Activated CD4-positive, alpha-beta T cell treated with anti-CD3 and anti-CD28 coated beads for 1 hour (primary cell): Measurements from ENCODE around the gene PARVB.

Source experiments
- DNase-seq: peaks from one replicate; pipeline ENCODE4 v3.0.0-alpha.2; 2020

The PARVB gene

GRCh38 chr22:44187652-44188230, 163.6 kb downstream of the PARVB start:
- no peak for DNase-seq

GRCh38 chr22:44188316-44188715, 164.2 kb downstream of the PARVB start:
- DNase-seq, result no peak

DNA sequence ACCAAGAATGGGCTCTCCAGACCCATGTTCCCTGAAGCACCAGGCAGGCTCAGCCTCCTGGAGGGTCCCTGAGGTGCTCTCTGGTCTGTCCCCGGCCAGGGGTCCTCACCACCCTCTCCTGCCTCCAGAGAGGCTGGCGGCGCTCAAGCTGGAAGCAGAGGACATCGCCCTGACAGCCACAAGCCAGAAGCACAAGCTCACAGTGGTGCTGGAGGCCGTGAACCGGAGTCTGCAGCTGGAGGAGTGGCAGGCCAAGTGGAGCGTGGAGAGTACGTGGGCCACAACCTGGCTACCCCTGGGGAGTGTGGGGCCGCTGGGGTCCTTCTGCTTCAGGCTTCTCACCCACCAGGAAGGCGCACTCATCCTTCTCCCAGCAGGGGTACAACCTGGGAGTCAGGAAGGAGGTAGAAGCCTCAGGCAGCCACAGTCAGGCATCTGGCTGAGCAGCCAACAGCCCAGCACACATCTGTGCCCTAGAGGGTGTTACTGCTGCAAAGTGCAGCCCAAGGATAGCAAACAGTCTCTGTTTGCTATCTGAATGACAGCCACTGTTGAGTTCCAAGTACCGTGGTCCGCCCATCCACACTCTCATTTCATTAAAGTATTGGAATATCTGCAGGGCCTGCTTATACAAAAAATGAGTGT, 165.0 kb downstream of the PARVB start:
- DNase-seq, result no peak

DNA sequence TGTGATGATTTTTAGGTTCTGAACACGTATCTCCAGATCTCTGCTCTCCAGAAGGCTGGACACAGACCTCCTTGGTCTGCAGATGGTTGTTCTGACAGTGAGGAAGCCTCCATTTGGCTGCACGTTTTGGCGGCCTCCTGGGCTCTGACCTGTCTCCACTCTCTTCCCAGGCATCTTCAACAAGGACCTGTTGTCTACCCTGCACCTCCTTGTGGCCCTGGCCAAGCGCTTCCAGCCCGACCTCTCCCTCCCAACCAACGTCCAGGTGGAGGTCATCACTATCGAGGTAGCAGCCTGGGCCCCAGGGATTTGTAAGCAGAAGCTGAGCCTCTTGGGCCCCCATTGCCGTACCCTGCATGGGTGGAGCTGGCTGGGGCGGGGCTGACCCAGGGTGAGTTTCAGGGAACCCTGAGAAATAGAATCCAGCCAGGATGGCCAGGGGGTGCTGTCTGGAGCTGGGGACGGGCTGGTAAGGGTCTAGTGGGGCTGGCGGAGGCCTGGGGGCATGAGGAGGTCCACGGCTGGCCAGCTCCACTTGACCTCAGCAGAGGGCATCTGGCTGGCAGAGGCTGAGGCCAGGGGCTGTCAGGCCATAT, 166.4 kb downstream of the PARVB start:
- DNase-seq, result no peak

- no peak for DNase-seq
Observed at GRCh38 chr22:44191036-44191454, 166.9 kb downstream of the PARVB start.

DNA sequence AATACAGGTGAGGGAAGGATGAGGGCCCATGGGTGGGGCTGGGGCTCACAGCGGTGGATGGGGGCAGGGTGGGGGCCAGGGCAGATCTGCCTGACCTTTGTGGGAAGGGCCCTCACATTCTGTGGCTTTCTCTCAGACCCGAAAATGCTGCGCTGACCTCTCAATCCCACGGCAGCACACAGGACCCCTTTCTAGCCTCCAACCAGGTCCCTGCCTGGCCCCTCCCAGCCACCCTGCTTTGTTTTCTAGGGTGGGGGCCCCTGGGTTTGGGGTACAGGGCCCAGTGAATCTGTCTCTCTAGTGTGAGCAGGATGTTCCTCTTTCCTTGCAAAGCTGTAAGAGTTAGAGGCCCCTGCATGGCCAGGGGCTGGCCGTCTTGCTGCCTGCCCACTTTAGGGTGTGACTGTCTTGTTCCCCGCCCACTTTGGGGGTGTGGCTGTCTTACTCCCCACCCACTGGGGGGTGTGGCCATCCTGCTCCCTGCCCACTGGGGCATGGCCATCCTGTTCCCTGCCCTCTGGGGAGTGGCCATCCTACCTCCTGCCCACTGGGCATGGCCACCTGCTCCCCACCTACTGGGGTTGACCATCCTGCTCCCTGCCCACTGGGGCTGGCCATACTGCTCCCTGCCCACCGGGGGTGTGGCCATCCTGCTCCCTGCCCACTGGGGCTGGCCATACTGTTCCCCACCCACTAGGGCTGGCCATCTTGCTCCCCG, 168.2 kb downstream of the PARVB start:
- DNase-seq, result no peak

DNA sequence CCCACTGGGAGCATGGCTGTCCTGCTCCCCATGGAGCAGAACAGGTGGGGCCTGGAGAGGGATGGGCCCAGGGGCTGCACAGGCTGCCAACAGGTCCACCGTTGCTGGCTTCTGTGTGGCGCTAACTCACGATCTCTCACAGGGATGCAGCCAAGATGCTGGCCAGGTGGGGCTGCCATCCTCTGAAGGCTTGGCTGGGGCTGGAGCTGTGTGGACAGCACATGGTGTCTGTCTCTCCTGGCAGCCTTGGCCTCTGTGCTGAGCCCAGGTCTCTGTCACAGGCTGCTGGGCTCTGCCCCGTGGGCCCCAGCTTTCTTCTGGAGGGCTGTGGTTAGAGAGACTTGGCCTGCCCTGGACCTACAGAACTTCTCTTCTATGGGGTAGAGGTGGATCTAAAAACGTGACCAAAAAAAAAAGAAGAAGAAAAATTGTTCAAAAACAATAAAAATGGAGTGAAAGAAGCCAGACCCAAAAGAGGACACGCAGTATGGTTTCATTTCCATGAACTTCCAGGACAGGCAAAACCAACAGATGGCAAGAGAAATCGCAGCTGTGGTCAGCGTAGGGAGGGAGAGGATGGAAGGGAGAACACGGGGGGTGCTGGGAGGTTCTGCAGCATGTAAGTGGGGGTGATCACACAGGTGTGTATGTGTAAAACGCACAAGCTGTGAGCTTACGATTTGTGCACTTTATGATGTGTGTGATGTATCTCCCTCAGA, 168.9 kb downstream of the PARVB start:
- DNase-seq, result no peak

GRCh38 chr22:44193535-44193891, 169.4 kb downstream of the PARVB start:
- DNase-seq, result no peak

- DNase-seq, result no peak
Observed at GRCh38 chr22:44194569-44194968, 170.5 kb downstream of the PARVB start.

- no peak for DNase-seq
Observed at GRCh38 chr22:44195189-44195871, 171.2 kb downstream of the PARVB start.

DNA sequence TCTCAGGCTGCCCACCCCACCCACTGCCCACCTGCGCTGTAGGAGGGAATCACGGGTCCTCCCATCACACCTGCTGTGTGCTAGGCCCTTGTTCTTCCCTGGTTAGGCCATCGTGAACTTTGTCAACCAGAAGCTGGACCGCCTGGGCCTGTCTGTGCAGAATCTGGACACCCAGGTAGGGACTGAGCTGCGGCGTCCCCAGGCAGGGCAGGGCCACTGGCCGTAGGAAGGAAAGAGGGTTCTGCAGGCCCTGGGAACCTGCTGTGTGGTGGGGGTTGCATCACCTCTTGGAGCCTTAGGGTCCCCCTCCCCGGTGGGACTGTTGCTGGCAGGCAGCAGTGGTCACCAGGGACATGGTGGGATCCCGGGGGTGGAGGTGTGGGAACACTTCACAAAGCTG, 172.1 kb downstream of the PARVB start:
- no peak for DNase-seq

GRCh38 chr22:44196731-44197131, 172.6 kb downstream of the PARVB start:
- DNase-seq, result no peak

GRCh38 chr22:44197271-44197670, 173.2 kb downstream of the PARVB start:
- no peak for DNase-seq

GRCh38 chr22:44199164-44199563, 175.1 kb downstream of the PARVB start:
- no peak for DNase-seq

DNA sequence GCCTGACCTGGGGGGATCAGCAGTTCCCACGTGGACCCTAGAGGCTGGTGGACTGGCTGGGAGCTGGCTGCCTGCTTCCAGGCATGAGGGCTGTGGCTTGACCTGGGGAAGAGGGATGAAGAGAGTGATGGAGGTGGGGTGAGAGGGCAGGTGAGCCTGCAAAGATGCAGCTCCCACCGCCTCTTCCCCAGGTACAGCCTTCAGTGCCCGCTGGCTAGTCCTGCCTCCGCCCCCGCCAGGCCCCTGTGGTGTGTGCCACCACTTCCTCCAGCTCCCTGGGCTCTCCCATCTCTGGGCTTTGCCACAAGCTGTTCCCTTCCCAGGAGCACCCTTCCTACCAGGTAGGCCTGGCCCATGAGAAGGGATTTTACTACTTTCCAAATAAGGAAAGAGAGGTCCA, 175.8 kb downstream of the PARVB start:
- DNase-seq, result no peak

DNA sequence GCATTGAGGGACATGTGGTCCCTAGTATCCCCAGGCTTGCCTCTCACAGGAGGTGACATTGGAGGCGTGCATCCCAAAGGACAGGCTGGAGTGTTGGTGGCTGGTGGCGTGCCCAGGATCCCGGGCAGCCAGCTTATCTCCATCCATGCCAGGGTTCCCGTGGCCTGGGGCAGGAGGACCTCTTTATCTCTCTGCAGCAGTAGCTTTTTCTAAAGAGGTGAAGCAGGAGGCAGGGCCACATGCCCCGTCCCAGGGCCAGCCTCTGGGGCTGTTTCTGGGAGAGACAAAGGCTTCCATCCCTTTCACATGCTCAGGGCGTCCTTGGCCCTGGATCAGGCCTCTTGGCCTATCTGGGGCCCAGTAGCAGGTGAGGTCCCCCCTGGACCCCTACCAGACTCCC, 176.3 kb downstream of the PARVB start:
- no peak for DNase-seq

DNA sequence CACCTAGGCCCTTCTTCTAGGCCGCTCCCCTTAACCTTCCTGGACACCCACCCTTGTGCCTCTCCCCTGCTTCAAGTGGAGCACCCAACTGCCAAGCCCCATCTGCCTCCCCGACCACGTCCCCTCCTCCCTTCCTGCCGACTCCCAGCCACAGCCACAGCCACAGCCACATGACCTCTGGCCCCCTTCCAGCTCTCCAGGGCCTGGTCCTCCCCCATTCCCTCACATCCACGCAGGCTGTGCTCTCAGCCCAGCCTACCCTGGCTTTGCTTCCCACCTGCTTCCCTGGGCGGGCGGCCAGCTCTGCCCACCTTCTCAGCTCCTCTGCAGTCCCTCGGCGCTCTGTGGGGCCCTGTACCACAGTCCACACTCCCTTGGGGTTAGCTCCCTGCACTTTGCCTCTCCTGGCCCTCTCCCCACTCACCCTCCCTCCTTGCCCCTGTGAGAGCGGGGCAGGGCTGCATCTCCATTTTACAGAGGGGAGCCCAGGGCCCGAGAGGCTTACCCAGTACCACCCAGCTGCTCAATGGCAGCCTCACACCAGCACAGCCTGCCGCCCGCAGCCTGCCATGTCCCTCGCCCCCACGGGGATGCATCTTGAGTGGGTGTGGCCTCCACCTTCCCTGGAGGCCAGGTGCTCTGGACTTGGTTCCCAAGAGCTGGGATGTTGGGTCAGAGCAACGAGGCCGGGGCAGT, 176.9 kb downstream of the PARVB start:
- DNase-seq, result no peak

DNA sequence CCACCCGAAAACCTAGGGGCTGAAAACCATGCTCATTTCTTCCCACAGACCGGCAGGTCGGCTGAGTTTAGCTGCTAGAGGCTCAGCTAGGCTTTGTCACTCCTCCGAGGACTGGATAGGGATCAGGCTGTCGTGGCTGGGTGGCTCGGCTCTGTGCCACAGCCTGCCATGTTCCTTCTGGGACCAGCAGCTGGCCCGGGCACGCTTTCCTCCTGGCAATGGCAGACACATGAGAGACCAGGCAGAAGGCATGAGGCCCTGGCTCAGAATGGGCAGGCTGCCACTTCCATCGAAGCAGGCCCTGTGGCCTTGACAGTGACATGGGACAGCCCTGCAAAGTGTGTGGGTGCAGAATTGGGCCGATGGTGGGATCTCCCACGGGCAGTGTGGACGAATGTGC, 177.6 kb downstream of the PARVB start:
- no peak for DNase-seq

- no peak for DNase-seq
Observed at GRCh38 chr22:44202261-44202789, 178.2 kb downstream of the PARVB start.

DNA sequence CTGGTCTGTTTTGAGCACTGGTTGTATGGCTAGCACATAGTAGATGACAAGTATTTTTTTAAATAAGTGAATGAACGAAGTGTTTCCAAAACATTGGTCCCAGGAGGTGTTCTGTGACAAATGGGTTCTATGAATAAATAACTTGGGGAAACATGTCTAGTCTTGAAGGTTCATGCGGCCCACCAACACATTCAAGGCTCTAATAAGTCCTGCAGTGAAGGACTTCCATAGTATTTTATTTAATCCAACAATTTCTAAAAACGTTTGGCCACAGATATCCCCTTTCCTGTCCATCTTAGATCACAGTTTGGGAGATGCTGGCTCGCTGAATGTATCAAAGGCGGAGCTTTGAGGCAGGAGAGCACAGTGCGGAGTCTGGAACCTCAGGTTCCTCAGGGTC, 179.1 kb downstream of the PARVB start:
- DNase-seq, result no peak

- no peak for DNase-seq
Observed at GRCh38 chr22:44204739-44205515, 180.8 kb downstream of the PARVB start.
